Liver (tissue), 9 donors: ENCODE data around the gene RINT1. TPM values are rescaled to one million over a fixed set of nuclear protein-coding genes. Genes with fewer than 3 reads are reported as not detected.

Experiments used
- DNase-seq: peaks from one replicate; pipeline ENCODE4 v3.0.0-alpha.2; 2017; ENCODE audit warnings: low spot score
- H3K27ac ChIP-seq, 2 donors: one replicate each; pipeline ENCODE4 v1.7.0; 2013; ENCODE audit warnings: inconsistent platforms in 2 of 2, low read length in 2 of 2, control low read depth in 1 of 2, low read depth in 1 of 2, mild to moderate bottlenecking in 1 of 2
- H3K27me3 ChIP-seq, 4 donors: one replicate each; pipeline versions ENCODE4 v1.6.1 to v1.7.0; 2013; ENCODE audit warnings: low read length in 3 of 4, inconsistent platforms in 1 of 4, mild to moderate bottlenecking in 1 of 4, moderate library complexity in 1 of 4; ENCODE audit not compliant: control insufficient read depth in 4 of 4, insufficient read depth in 4 of 4
- H3K36me3 ChIP-seq, 4 donors: one replicate each; pipeline versions ENCODE4 v1.6.1 to v1.7.0; 2013; ENCODE audit warnings: low read length in 3 of 4, mild to moderate bottlenecking in 3 of 4, low read depth in 1 of 4, moderate library complexity in 1 of 4; ENCODE audit not compliant: control insufficient read depth in 4 of 4, insufficient read depth in 3 of 4
- H3K4me1 ChIP-seq, 4 donors: one replicate each; pipeline versions ENCODE4 v1.6.1 to v1.7.0; 2013; ENCODE audit warnings: low read length in 3 of 4, mild to moderate bottlenecking in 3 of 4, moderate library complexity in 1 of 4; ENCODE audit not compliant: control insufficient read depth in 4 of 4, insufficient read depth in 4 of 4
- H3K4me3 ChIP-seq, 3 donors: one replicate each; pipeline versions ENCODE4 v1.6.1 to v1.7.0; 2013; ENCODE audit warnings: low read length in 3 of 3, control low read depth in 1 of 3, low read depth in 1 of 3, mild to moderate bottlenecking in 1 of 3
- H3K9ac ChIP-seq, 2 donors: one replicate each; pipeline ENCODE4 v1.7.0; 2013; ENCODE audit warnings: low read length in 2 of 2, mild to moderate bottlenecking in 2 of 2, moderate library complexity in 2 of 2, control low read depth in 1 of 2, low read depth in 1 of 2
- H3K9me3 ChIP-seq, 4 donors: one replicate each; pipeline versions ENCODE4 v1.6.1 to v1.7.0; 2013; ENCODE audit warnings: low read length in 3 of 4; ENCODE audit not compliant: control insufficient read depth in 4 of 4
- ATF3 ChIP-seq: IDR thresholded peaks from 2 replicates; pipeline ENCODE4 v1.6.1; 2016; ENCODE audit warnings: antibody characterized with exemption
- CTCF ChIP-seq: fragments of 150-350 bp; IDR thresholded peaks from 2 replicates; pipeline ENCODE4 v1.5.1; 2017; ENCODE audit warnings: improper control_type of control experiment, low read depth, low read length; ENCODE audit not compliant: missing input control
- FOXA2 ChIP-seq: IDR thresholded peaks from 2 replicates; pipeline ENCODE4 v1.6.1; 2016; ENCODE audit warnings: antibody characterized with exemption
- HNF4A ChIP-seq, 2 donors: conservative IDR thresholded peaks; 2 replicates each; pipeline ENCODE4 v1.6.1; 2016; ENCODE audit warnings: antibody characterized with exemption in 2 of 2, mild to moderate bottlenecking in 2 of 2
- JUND ChIP-seq, 2 donors: IDR thresholded peaks; 2 replicates each; pipeline ENCODE4 v1.6.1; 2016; ENCODE audit warnings: antibody characterized with exemption in 2 of 2
- MAX ChIP-seq: IDR thresholded peaks from 2 replicates; pipeline ENCODE4 v1.6.1; 2016; ENCODE audit warnings: antibody characterized with exemption
- NR2F2 ChIP-seq: IDR thresholded peaks from 2 replicates; pipeline ENCODE4 v1.6.1; 2016; ENCODE audit warnings: antibody characterized with exemption
- RAD21 ChIP-seq, 2 donors: IDR thresholded peaks; 2 replicates each; pipeline ENCODE4 v1.6.1; 2016; ENCODE audit warnings: antibody characterized with exemption in 2 of 2, mild to moderate bottlenecking in 2 of 2
- REST ChIP-seq: IDR thresholded peaks from 2 replicates; pipeline ENCODE4 v1.6.1; 2016; ENCODE audit warnings: antibody characterized with exemption, mild to moderate bottlenecking
- RXRA ChIP-seq, 2 donors: IDR thresholded peaks; 2 replicates each; pipeline ENCODE4 v1.6.1; 2017 to 2018; ENCODE audit warnings: antibody characterized with exemption in 2 of 2, mild to moderate bottlenecking in 1 of 2
- SP1 ChIP-seq: IDR thresholded peaks from 2 replicates; pipeline ENCODE4 v1.6.1; 2018; ENCODE audit warnings: antibody characterized with exemption, mild to moderate bottlenecking
- TAF1 ChIP-seq: conservative IDR thresholded peaks from 2 replicates; pipeline ENCODE4 v1.6.1; 2016; ENCODE audit warnings: antibody characterized with exemption, mild to moderate bottlenecking
- YY1 ChIP-seq: IDR thresholded peaks from 2 replicates; pipeline ENCODE4 v1.6.1; 2016; ENCODE audit warnings: antibody characterized with exemption, mild to moderate bottlenecking
- ZBTB33 ChIP-seq: IDR thresholded peaks from 2 replicates; pipeline ENCODE4 v1.6.1; 2016; ENCODE audit warnings: antibody characterized with exemption
- WGBS: extraction: QIAGEN DNeasy Blood & Tissue Kit; methylation state at CpG from one replicate; pipeline ENCODE4 v1.1.7; 2013; 5-methylcytosine and 5-hydroxymethylcytosine counted together
- polyA plus RNA-seq, 2 donors: library from polyadenylated mRNA; stranded (reverse) in 1 of 2; unstranded in 1 of 2; fragments of 200-250 nt in 1 of 2; fragments of >200 nt in 1 of 2; fragmentation: Nextera tagmentation in 1 of 2; extraction: Ambion mirVana in 1 of 2; gene quantifications; one replicate each; pipeline versions ENCODE4 v1.2.1 to v1.2.3, GENCODE V29; 2013 to 2015
- total RNA-seq, 2 donors: library from RNA; depleted of rRNA; stranded (reverse); fragments of >200 nt; gene quantifications; one replicate each; pipeline ENCODE4 v1.2.3, GENCODE V29; 2014
- donor health status: healthy.
- donor health status: healthy.
- donor health status: healthy.
- donor health status: healthy.
- donor health status: healthy.

RINT1 gene
- total and polyA plus RNA-seq, 4 donors = 4.5 to 10.9 (median 7.2) TPM

- H3K27me3 ChIP-seq = no peaks in the 10 kb centered on the region
- H3K4me1 ChIP-seq = peaks cover 0 to 4% (median 0%) of the 10 kb centered on the region in 4 donors
- no peaks in the 10 kb centered on the region for H3K36me3 ChIP-seq
- no peak overlapping the region for H3K9ac ChIP-seq
- TF ChIP-seq SP1 (no peak), TAF1 (no peak), ZBTB33 (no peak), REST (no peak), JUND (IDR thresholded peaks at IDR 0.05) (no peak)
- 90% methylated on average over 22 of the region's 22 CpGs for WGBS
- H3K9me3 ChIP-seq = no peaks in the 10 kb centered on the region
- H3K27ac ChIP-seq = no peak overlapping the region
- H3K4me3 ChIP-seq = no peak overlapping the region
- no peak for DNase-seq
These were observed 48.2 kb downstream of the RINT1 start for GRCh38 chr7:105580022-105580740.

GRCh38 chr7:105581066-105581811 is 49.2 kb downstream of the RINT1 start, which contains the start of gene EFCAB10:
EFCAB10 (minus strand) TSS chr7:105581493; CDS start chr7:105581463, 30 bp downstream.
- no peaks in the 10 kb centered on the region for H3K27me3 ChIP-seq
- TF ChIP-seq HNF4A (conservative IDR thresholded peaks at IDR 0.05) (peak; percentile 9 to 40), RXRA (IDR thresholded peaks at IDR 0.05) (peak in 1 of 2 donors; percentile 35), SP1 (peak; percentile 15), ATF3 (no peak), YY1 (no peak), RAD21 (IDR thresholded peaks at IDR 0.05) (no peak), JUND (IDR thresholded peaks at IDR 0.05) (no peak), MAX (no peak), NR2F2 (no peak), ZBTB33 (no peak), FOXA2 (no peak), REST (no peak), CTCF (no peak)
- H3K36me3 ChIP-seq = no peaks in the 10 kb centered on the region
- peaks cover 0 to 4% (median 0%) of the 10 kb centered on the region in 4 donors for H3K4me1 ChIP-seq
- peak; percentile 62 for DNase-seq
- peak within 1 kb of the TSS in 1 of 3 donors; percentile 24 for H3K4me3 ChIP-seq
- H3K9ac ChIP-seq = no peak within 1 kb of the TSS
- no peak within 1 kb of the TSS for H3K27ac ChIP-seq
- H3K9me3 ChIP-seq = no peaks in the 10 kb centered on the region
- 18% methylated on average over 36 of the region's 36 CpGs for WGBS
